ENCODE measurements around the gene STK33. TPM values are rescaled to one million over a fixed set of nuclear protein-coding genes. Genes with fewer than 3 reads are reported as not detected.

The STK33 gene
- total RNA-seq, 1 experiment from 2014 or later, result 5.8 TPM

DNA sequence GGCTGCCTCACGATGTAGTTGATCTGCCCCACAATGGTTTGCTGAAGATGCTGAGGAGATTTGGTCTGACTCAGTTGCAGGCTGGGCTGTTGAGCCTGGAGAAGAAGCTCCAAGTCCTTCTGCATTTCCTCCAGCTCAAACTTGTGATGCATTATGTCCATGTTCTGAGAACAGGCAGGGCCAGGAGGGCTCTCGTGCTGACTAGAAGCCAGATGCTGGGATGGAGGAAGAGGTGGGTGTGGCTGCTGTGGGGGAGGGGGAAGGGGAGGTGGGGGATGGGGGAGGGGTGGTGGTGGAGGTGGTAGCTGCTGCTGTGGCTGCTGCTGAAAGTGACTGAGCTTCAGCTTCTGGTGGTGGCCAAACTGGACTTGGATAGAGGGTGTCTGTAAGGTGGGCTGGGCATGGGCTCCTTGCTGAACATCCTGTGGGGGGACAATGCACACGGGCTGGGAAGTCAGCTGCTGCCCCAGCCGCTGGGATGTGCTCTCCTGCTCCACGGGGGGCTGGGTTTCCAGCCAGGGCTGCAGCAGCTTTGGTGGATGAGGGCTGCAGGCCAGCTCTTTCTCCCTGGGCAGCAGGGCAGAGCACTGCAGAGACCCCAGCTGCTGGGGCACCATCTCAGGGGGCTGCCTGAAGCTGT is 46.4 kb upstream of the STK33 start:
- no peak for TF ChIP-seq EZH2 (IDR thresholded peaks at IDR 0.05; ENCODE audit: low read depth)
- TF ChIP-seq, protein P1, sequence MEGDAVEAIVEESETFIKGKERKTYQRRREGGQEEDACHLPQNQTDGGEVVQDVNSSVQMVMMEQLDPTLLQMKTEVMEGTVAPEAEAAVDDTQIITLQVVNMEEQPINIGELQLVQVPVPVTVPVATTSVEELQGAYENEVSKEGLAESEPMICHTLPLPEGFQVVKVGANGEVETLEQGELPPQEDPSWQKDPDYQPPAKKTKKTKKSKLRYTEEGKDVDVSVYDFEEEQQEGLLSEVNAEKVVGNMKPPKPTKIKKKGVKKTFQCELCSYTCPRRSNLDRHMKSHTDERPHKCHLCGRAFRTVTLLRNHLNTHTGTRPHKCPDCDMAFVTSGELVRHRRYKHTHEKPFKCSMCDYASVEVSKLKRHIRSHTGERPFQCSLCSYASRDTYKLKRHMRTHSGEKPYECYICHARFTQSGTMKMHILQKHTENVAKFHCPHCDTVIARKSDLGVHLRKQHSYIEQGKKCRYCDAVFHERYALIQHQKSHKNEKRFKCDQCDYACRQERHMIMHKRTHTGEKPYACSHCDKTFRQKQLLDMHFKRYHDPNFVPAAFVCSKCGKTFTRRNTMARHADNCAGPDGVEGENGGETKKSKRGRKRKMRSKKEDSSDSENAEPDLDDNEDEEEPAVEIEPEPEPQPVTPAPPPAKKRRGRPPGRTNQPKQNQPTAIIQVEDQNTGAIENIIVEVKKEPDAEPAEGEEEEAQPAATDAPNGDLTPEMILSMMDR (conservative IDR thresholded peaks at IDR 0.05), result no peak
- DNase-seq, result no peak
- ChIA-PET CTCF (no interaction called here), POLR2A (ENCODE audit: unreplicated experiment) (no interaction called here)
- no peaks in the 10 kb centered on the region for H3K79me2 ChIP-seq (ENCODE audit: low read depth)
- no peaks in the 10 kb centered on the region for H3K9me2 ChIP-seq (ENCODE audit: insufficient read depth)
- no peaks in the 10 kb centered on the region for H4K20me1 ChIP-seq (ENCODE audit: insufficient read depth)
- H3K27me3 ChIP-seq (ENCODE audit: insufficient read depth, low read depth), result no peaks in the 10 kb centered on the region
- H2AFZ ChIP-seq, result no peak overlapping the region
- H3K36me3 ChIP-seq (ENCODE audit: low read depth), result no peaks in the 10 kb centered on the region
- no peaks in the 10 kb centered on the region for H3F3A ChIP-seq (ENCODE audit: insufficient read depth, low read depth)
- H3K4me2 ChIP-seq, result no peak overlapping the region
- no peak overlapping the region for H3K4me3 ChIP-seq
- BruUV-seq (replicated peaks), result no TSS peak
- intact Hi-C loops (cut with micrococcal nuclease; ENCODE audit: unreplicated experiment), result no loop called here
- no peak overlapping the region for H3K27ac ChIP-seq
- no peaks in the 10 kb centered on the region for H3K9me3 ChIP-seq (ENCODE audit: insufficient read depth, low read depth)
- no peaks in the 10 kb centered on the region for H3K4me1 ChIP-seq (replicated peaks; ENCODE audit: insufficient read depth)

DNA sequence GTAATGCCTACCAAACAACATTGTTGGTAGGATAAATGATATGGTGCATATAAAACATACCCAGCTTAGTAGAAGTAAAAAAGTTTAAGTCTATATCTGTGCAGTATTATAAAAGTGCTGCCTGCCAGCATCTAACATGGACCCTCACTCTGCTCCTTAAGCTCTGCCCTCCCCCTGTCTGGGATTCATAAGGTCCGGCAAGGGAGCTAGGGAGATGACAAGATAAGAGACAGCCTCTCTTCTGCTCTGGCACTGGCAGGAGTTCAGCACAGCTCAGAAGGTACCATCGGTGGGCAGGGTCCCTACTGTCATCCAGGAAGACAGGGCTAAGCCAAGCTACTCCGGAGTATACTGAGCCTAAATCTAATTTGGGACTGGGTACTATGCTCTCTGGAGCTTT is 45.6 kb upstream of the STK33 start:
- Histone ChIP-seq H3K27me3 (ENCODE audit: insufficient read depth, low read depth) (no peaks in the 10 kb centered on the region), H2AFZ (no peak overlapping the region), H4K20me1 (ENCODE audit: insufficient read depth) (no peaks in the 10 kb centered on the region), H3K9me3 (ENCODE audit: insufficient read depth, low read depth) (no peaks in the 10 kb centered on the region), H3K4me2 (no peak overlapping the region), H3K27ac (no peak overlapping the region), H3F3A (ENCODE audit: insufficient read depth, low read depth) (no peaks in the 10 kb centered on the region), H3K9me2 (ENCODE audit: insufficient read depth) (no peaks in the 10 kb centered on the region), H3K4me1 (replicated peaks; ENCODE audit: insufficient read depth) (no peaks in the 10 kb centered on the region), H3K4me3 (no peak overlapping the region), H3K79me2 (ENCODE audit: low read depth) (no peaks in the 10 kb centered on the region), H3K36me3 (ENCODE audit: low read depth) (no peaks in the 10 kb centered on the region)
- TF ChIP-seq, protein P1 (conservative IDR thresholded peaks at IDR 0.05), result no peak
- TF ChIP-seq EZH2 (IDR thresholded peaks at IDR 0.05; ENCODE audit: low read depth), result no peak
- no peak for DNase-seq
- POLR2A ChIA-PET (ENCODE audit: unreplicated experiment), result no interaction called here
- intact Hi-C loops (cut with micrococcal nuclease; ENCODE audit: unreplicated experiment), result no loop called here
- CTCF ChIA-PET, result no interaction called here
- no TSS peak for BruUV-seq (replicated peaks)

DNA sequence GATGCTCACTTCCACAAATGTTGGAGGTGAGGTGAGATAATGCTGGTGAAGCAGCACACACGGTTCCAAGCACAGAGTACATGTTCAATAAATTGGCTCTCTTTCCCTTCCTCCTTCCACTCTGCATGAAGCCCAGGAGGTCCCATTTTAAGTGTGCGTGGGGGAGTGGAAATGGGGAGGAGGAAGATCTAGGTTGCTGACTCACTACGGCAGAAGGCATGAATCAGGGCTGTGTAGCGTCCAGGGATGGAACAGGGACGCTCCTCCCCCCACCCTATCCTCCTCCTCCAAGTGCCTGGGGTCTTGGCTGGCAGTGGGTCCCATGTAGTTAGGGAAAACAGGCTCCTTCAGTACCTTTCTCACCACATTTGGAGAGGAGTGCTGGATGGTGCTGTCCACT is 44.3 kb upstream of the STK33 start:
- H3K79me2 ChIP-seq (ENCODE audit: low read depth), result no peaks in the 10 kb centered on the region
- TF ChIP-seq EZH2 (IDR thresholded peaks at IDR 0.05; ENCODE audit: low read depth), result no peak
- TF ChIP-seq, protein P1 (conservative IDR thresholded peaks at IDR 0.05), result no peak
- H3K36me3 ChIP-seq (ENCODE audit: low read depth), result no peaks in the 10 kb centered on the region
- no peak overlapping the region for H3K4me2 ChIP-seq
- POLR2A ChIA-PET (ENCODE audit: unreplicated experiment), result no interaction called here
- CTCF ChIA-PET, result no interaction called here
- H3F3A ChIP-seq (ENCODE audit: insufficient read depth, low read depth), result no peaks in the 10 kb centered on the region
- no peak overlapping the region for H3K27ac ChIP-seq
- no peaks in the 10 kb centered on the region for H4K20me1 ChIP-seq (ENCODE audit: insufficient read depth)
- H3K4me3 ChIP-seq, result no peak overlapping the region
- DNase-seq, result no peak
- no TSS peak for BruUV-seq (replicated peaks)
- no peaks in the 10 kb centered on the region for H3K27me3 ChIP-seq (ENCODE audit: insufficient read depth, low read depth)
- intact Hi-C loops (cut with micrococcal nuclease; ENCODE audit: unreplicated experiment), result no loop called here
- H2AFZ ChIP-seq, result no peak overlapping the region
- H3K9me3 ChIP-seq (ENCODE audit: insufficient read depth, low read depth), result no peaks in the 10 kb centered on the region
- no peaks in the 10 kb centered on the region for H3K9me2 ChIP-seq (ENCODE audit: insufficient read depth)
- no peaks in the 10 kb centered on the region for H3K4me1 ChIP-seq (replicated peaks; ENCODE audit: insufficient read depth)
